Stomach smooth muscle (tissue), 2 donors: ENCODE measurements around the gene PDE6B.
"Not testable (repeated sequence)": the region's sequence is repeated elsewhere in the genome, so short reads cannot be mapped to it uniquely, and the experiment has no call there.

Experiments used
- H3K27ac ChIP-seq: one replicate; pipeline ENCODE4 v1.7.0; 2013; ENCODE audit warnings: mild to moderate bottlenecking, low read length, inconsistent platforms
- H3K27me3 ChIP-seq, 2 donors: one replicate each; pipeline ENCODE4 v1.7.0; 2013; ENCODE audit warnings: low read length in 2 of 2; ENCODE audit not compliant: insufficient read depth in 2 of 2, control insufficient read depth in 1 of 2
- H3K36me3 ChIP-seq, 2 donors: one replicate each; pipeline ENCODE4 v1.7.0; 2013; ENCODE audit warnings: low read length in 2 of 2; ENCODE audit not compliant: control insufficient read depth in 2 of 2, insufficient read depth in 2 of 2
- H3K4me1 ChIP-seq: one replicate; pipeline ENCODE4 v1.7.0; 2013; ENCODE audit warnings: low read length; ENCODE audit not compliant: control insufficient read depth, insufficient read depth
- H3K4me3 ChIP-seq, 2 donors: one replicate each; pipeline ENCODE4 v1.7.0; 2013; ENCODE audit warnings: low read length in 2 of 2
- H3K9ac ChIP-seq, 2 donors: one replicate each; pipeline ENCODE4 v1.7.0; 2013; ENCODE audit warnings: low read length in 2 of 2, mild to moderate bottlenecking in 1 of 2
- H3K9me3 ChIP-seq, 2 donors: one replicate each; pipeline ENCODE4 v1.7.0; 2013; ENCODE audit warnings: low read length in 2 of 2; ENCODE audit not compliant: control insufficient read depth in 2 of 2
- donor health status: healthy.
- donor health status: Pancreatic carcinoma.

Gene PDE6B

DNA sequence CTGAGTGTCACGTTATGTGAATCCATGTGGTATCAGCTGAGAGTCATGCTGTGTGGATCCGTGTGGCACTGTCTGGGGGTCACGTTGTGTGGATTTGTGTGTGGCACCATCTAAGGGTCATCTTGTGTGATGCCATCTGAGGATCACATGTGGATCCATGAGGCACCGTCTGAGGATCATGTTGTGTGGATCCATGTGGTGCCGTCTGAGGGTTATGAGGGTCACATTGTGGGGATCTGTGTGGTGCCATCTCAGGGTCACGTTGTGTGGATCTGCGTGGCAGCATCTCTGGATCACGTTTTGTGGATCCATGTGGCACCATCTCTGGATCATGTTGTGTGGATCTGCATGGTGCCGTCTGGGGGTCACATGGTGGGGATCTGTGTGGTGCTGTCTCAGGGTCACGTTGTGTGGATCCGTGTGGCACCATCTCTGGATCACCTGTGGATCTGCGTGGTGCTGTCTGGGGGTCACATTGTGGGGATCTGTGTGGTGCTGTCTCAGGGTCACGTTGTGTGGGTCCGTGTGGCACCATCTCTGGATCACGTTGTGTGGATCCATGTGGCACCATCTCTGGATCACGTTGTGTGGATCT, 6.9 kb downstream of the PDE6B start:
- Histone ChIP-seq H3K4me3 (no peak overlapping the region), H3K27me3 (peaks cover 5 to 8% of the 10 kb centered on the region in 2 donors), H3K4me1 (no peaks in the 10 kb centered on the region), H3K9ac (no peak overlapping the region), H3K9me3 (peaks cover 0 to 12% of the 10 kb centered on the region in 2 donors), H3K36me3 (no peaks in the 10 kb centered on the region), H3K27ac (no peak overlapping the region)

DNA sequence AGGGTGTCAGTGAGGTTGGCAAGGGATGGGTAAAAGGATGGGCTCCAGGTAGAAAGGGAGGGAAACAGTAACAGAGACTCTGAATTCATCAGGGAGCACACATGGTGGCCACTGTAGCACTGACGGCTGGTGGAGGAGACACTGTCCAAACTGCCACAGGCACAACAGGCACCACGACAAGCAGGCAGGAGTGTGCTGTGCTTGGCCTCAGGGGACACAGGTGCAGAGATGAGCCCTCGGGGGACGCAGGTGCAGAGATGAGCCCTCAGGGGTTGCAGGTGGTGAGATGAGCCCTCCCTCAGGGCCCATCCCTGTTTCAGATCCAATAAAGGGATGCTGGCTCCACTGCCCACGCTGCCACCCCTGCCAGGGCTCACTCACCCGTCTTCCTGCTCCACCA, 7.6 kb downstream of the PDE6B start:
- Histone ChIP-seq H3K4me1 (no peaks in the 10 kb centered on the region), H3K27ac (no peak overlapping the region), H3K9me3 (peaks cover 0 to 12% of the 10 kb centered on the region in 2 donors), H3K4me3 (no peak overlapping the region), H3K36me3 (no peaks in the 10 kb centered on the region), H3K9ac (no peak overlapping the region), H3K27me3 (peaks cover 7 to 11% of the 10 kb centered on the region in 2 donors)

DNA sequence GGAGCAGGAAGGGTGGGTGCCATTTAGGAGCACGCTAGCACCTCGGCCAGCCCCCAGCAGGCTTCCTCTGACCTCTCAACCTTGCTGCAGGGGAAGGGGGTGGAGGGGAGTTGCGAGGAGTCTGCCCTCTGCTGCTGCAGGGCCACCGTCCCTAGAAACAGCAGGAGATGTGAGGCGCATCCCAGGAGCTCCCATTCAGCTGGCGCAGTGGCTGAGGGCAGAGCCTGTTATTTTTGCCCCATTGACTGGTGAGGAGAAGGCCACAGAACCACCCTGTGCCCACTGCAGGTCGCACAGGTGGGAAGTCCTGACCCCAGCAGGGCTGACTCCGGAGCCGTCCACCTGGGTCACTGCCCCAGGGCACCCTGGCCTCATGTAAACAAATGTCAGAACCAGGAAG, 8.0 kb downstream of the PDE6B start:
- Histone ChIP-seq H3K36me3 (no peaks in the 10 kb centered on the region), H3K9me3 (peaks cover 0 to 12% of the 10 kb centered on the region in 2 donors), H3K27ac (no peak overlapping the region), H3K4me3 (no peak overlapping the region), H3K4me1 (no peaks in the 10 kb centered on the region), H3K9ac (no peak overlapping the region), H3K27me3 (peaks cover 5 to 9% of the 10 kb centered on the region in 2 donors)

GRCh38 chr4:633976-634598, 8.7 kb downstream of the PDE6B start:
- Histone ChIP-seq H3K9me3 (peaks cover 0 to 12% of the 10 kb centered on the region in 2 donors), H3K27me3 (peaks cover 5 to 9% of the 10 kb centered on the region in 2 donors), H3K4me3 (no peak overlapping the region), H3K36me3 (no peaks in the 10 kb centered on the region), H3K4me1 (no peaks in the 10 kb centered on the region), H3K9ac (no peak overlapping the region), H3K27ac (no peak overlapping the region)

DNA sequence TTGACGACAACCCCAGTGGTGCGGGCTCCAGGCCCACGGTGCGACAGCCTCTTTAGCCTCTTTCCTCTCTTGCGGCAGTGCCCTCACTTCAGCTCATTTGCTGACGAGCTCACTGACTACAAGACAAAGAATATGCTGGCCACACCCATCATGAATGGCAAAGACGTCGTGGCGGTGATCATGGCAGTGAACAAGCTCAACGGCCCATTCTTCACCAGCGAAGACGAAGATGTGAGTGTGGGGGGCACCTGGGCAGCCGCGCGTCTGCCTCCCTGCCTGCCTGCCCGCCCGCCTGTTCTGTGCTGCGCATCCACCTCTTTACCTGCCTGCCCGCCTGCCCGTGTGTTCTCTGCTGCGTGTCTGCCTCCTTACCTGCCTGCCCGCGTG, 9.2 kb downstream of the PDE6B start:
- Histone ChIP-seq H3K27ac (no peak overlapping the region), H3K27me3 (peaks cover 5 to 9% of the 10 kb centered on the region in 2 donors), H3K9me3 (peaks cover 0 to 12% of the 10 kb centered on the region in 2 donors), H3K9ac (no peak overlapping the region), H3K4me3 (no peak overlapping the region), H3K4me1 (no peaks in the 10 kb centered on the region), H3K36me3 (no peaks in the 10 kb centered on the region)

DNA sequence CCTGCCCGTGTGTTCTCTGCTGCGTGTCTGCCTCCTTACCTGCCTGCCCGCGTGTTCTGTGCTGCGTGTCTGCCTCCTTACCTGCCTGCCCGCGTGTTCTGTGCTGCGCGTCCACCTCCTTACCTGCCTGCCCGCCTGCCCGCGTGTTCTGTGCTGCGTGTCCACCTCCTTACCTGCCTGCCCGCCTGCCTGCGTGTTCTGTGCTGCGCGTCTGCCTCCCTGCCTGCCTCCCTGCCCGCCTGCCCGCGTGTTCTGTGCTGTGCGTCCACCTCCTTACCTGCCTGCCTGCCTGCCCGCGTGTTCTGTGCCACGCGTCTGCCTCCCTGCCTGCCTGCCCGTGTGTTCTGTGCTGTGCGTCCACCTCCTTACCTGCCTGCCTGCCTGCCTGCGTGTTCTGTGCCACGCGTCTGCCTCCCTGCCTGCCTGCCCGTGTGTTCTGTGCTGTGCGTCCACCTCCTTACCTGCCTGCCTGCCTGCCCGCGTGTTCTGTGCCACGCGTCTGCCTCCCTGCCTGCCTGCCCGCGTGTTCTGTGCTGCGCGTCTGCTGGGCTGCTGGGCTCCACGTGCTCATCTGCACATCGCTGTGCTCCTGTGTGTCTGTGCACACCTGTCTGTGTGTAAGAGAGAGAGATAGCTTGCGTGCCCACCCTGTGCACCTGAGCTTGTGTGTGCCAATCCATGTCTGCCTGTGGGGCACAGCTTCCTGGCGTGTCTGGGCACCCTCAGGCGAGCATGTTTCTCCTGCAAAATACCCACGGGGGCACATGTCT, 9.9 kb downstream of the PDE6B start:
- not testable (repeated sequence) for H3K9ac ChIP-seq, H3K27me3 ChIP-seq, H3K4me3 ChIP-seq, H3K4me1 ChIP-seq, H3K27ac ChIP-seq, H3K36me3 ChIP-seq
- H3K9me3 ChIP-seq: peaks cover 0 to 12% of the 10 kb centered on the region in 2 donors

DNA sequence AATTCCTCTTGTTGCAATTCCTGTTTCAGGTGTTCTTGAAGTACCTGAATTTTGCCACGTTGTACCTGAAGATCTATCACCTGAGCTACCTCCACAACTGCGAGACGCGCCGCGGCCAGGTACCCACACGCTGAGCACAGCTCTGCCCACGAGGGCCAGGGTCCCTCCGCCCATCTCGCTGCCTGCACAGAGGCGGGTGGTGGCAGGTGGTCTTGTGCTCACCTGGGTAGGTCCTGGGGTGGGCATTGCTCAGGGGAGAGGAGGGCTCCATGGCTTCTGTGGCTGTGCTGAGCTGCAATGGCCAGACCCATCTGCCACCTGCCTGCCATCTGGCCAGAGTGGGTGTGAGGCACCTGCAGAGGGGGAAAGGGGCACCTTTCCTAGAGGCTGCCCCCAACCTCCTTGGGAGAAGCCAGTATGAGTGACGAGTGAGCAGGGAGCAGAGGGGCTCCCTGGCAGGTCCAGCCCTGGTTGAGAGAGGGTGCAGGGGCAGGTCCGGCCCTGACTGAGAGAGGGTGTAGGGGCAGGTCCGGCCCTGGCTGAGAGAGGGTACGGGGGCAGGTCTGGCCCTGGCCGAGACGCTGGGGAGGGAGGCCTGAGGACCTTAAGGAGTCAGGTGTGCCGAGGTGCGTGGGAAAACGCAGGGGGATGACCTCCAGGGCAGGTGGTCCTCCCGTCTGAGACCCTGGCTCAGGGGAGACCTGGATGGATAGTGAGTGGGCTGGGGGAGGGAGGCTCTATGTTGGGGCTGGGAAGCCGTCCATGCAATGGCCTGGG, 10.7 kb downstream of the PDE6B start:
- no peaks in the 10 kb centered on the region for H3K36me3 ChIP-seq
- no peaks in the 10 kb centered on the region for H3K4me1 ChIP-seq
- H3K27ac ChIP-seq: no peak overlapping the region
- peaks cover 5 to 9% of the 10 kb centered on the region in 2 donors for H3K27me3 ChIP-seq
- H3K4me3 ChIP-seq: no peak overlapping the region
- no peak overlapping the region for H3K9ac ChIP-seq
- H3K9me3 ChIP-seq: peaks cover 0 to 12% of the 10 kb centered on the region in 2 donors

DNA sequence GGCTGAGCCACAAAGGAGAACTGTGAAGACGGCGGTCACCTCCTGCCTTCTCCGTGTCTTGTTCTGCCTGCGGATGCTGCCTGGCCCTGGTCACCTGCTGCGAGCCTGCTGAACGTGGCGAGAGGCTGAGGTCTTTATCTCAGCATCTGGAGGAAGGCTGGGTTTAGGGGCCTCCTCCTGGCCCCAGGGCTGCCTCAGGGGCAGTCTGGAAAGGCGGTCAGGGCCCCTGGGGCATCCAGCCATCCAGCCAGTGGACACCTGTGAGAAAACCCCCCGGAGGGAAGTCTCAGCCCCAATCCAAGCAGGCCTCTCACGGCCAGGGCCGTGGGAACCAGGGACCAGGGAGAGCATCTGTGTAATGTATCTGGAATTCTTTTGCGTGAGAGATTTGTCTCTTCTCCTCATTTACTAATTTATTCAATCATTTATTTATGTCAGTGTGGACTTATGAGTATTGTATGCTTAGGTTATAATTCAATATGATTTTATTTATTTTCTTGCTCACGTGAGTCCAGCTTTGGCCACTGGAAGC, 11.3 kb downstream of the PDE6B start:
- Histone ChIP-seq H3K9ac (no peak overlapping the region), H3K4me3 (no peak overlapping the region), H3K27me3 (peaks cover 5 to 9% of the 10 kb centered on the region in 2 donors), H3K9me3 (peaks cover 0 to 13% of the 10 kb centered on the region in 2 donors), H3K4me1 (no peaks in the 10 kb centered on the region), H3K27ac (no peak overlapping the region), H3K36me3 (no peaks in the 10 kb centered on the region)

- H3K9ac ChIP-seq: no peak overlapping the region
- H3K4me1 ChIP-seq: no peaks in the 10 kb centered on the region
- peaks cover 5 to 9% of the 10 kb centered on the region in 2 donors for H3K27me3 ChIP-seq
- H3K4me3 ChIP-seq: no peak overlapping the region
- no peak overlapping the region for H3K27ac ChIP-seq
- no peaks in the 10 kb centered on the region for H3K36me3 ChIP-seq
- H3K9me3 ChIP-seq: peaks cover 0 to 3% of the 10 kb centered on the region in 2 donors
These were observed 12.3 kb downstream of the PDE6B start for GRCh38 chr4:637536-638280.

GRCh38 chr4:642366-642765, 17.0 kb downstream of the PDE6B start:
- not testable (repeated sequence) for H3K27ac ChIP-seq, H3K36me3 ChIP-seq, H3K4me1 ChIP-seq, H3K9me3 ChIP-seq, H3K9ac ChIP-seq, H3K4me3 ChIP-seq, H3K27me3 ChIP-seq
